ENCODE data around the gene KRTAP10-9. TPM values are rescaled to one million over a fixed set of nuclear protein-coding genes. Genes with fewer than 3 reads are reported as not detected.
"Not testable (repeated sequence)": the region's sequence is repeated elsewhere in the genome, so short reads cannot be mapped to it uniquely, and the experiment has no call there.

The KRTAP10-9 gene
- total and polyA plus RNA-seq, 4 donors = not detected

GRCh38 chr21:44579833-44580144, 47.1 kb upstream of the KRTAP10-9 start:
- H3K4me1 ChIP-seq (ENCODE audit: control insufficient read depth in 5 of 5, insufficient read depth in 5 of 5, low read length in 5 of 5) = no peaks in the 10 kb centered on the region
- peaks cover 0 to 36% (median 5%) of the 10 kb centered on the region in 4 donors for H3K9me3 ChIP-seq (ENCODE audit: control insufficient read depth in 4 of 4, insufficient read depth in 3 of 4, low read length in 3 of 4)
- TF ChIP-seq CTCF (IDR thresholded peaks at IDR 0.05; ENCODE audit: control extremely low read depth, extremely low read depth) = no peak
- no peaks in the 10 kb centered on the region for H3K36me3 ChIP-seq (ENCODE audit: control insufficient read depth in 4 of 4, insufficient read depth in 4 of 4, low read length in 4 of 4)
- H3K27me3 ChIP-seq (ENCODE audit: control insufficient read depth in 3 of 3, insufficient read depth in 3 of 3, low read length in 2 of 3) = peaks cover 2 to 6% (median 6%) of the 10 kb centered on the region in 3 donors
- no peak for ATAC-seq (ENCODE audit: insufficient read depth, low FRiP score)
- H3K9ac ChIP-seq (ENCODE audit: insufficient read depth in 1 of 2, low read length in 2 of 2) = no peak overlapping the region
- WGBS, 2 donors = 75% methylated on average over 7 of the region's 7 CpGs
- DNase-seq = no peak
- no peak overlapping the region for H3K27ac ChIP-seq (ENCODE audit: low read depth in 1 of 2, low read length in 1 of 2)
- H3K4me3 ChIP-seq = no peak overlapping the region

- H3K27me3 ChIP-seq (ENCODE audit: control insufficient read depth in 3 of 3, insufficient read depth in 3 of 3, low read length in 2 of 3); ATAC-seq (ENCODE audit: insufficient read depth, low FRiP score); H3K36me3 ChIP-seq (ENCODE audit: control insufficient read depth in 4 of 4, insufficient read depth in 4 of 4, low read length in 4 of 4); H3K9ac ChIP-seq (ENCODE audit: insufficient read depth in 1 of 2, low read length in 2 of 2); H3K4me3 ChIP-seq; H3K4me1 ChIP-seq (ENCODE audit: control insufficient read depth in 5 of 5, insufficient read depth in 5 of 5, low read length in 5 of 5); DNase-seq; H3K27ac ChIP-seq (ENCODE audit: low read depth in 1 of 2, low read length in 1 of 2): not testable (repeated sequence)
- H3K9me3 ChIP-seq (ENCODE audit: control insufficient read depth in 4 of 4, insufficient read depth in 3 of 4, low read length in 3 of 4) = peaks cover 0 to 36% (median 5%) of the 10 kb centered on the region in 4 donors
- WGBS, 2 donors = 41 to 44% methylated on average over 18 to 19 of the region's 19 CpGs
These were observed 46.6 kb upstream of the KRTAP10-9 start, which contains the start of gene KRTAP10-5 for GRCh38 chr21:44580231-44580821. KRTAP10-5 (minus strand) TSS chr21:44580604; CDS start chr21:44580578, 26 bp downstream.

GRCh38 chr21:44581158-44581557, 45.7 kb upstream of the KRTAP10-9 start:
- Histone ChIP-seq H3K27ac (ENCODE audit: low read depth in 1 of 2, low read length in 1 of 2) (no peak overlapping the region), H3K27me3 (ENCODE audit: control insufficient read depth in 3 of 3, insufficient read depth in 3 of 3, low read length in 2 of 3) (peaks cover 2 to 6% (median 6%) of the 10 kb centered on the region in 3 donors), H3K36me3 (ENCODE audit: control insufficient read depth in 4 of 4, insufficient read depth in 4 of 4, low read length in 4 of 4) (no peaks in the 10 kb centered on the region), H3K4me1 (ENCODE audit: control insufficient read depth in 5 of 5, insufficient read depth in 5 of 5, low read length in 5 of 5) (no peaks in the 10 kb centered on the region), H3K9ac (ENCODE audit: insufficient read depth in 1 of 2, low read length in 2 of 2) (no peak overlapping the region), H3K9me3 (ENCODE audit: control insufficient read depth in 4 of 4, insufficient read depth in 3 of 4, low read length in 3 of 4) (peaks cover 0 to 35% (median 5%) of the 10 kb centered on the region in 4 donors), H3K4me3 (no peak overlapping the region)
- ATAC-seq (ENCODE audit: insufficient read depth, low FRiP score) = no peak
- no peak for DNase-seq
- WGBS, 2 donors = 85 to 87% methylated on average over 3 of the region's 3 CpGs
- no peak for TF ChIP-seq CTCF (IDR thresholded peaks at IDR 0.05; ENCODE audit: control extremely low read depth, extremely low read depth)

- H3K27ac ChIP-seq (ENCODE audit: low read depth in 1 of 2, low read length in 1 of 2) = no peak overlapping the region
- H3K4me1 ChIP-seq (ENCODE audit: control insufficient read depth in 5 of 5, insufficient read depth in 5 of 5, low read length in 5 of 5) = no peaks in the 10 kb centered on the region
- peaks cover 2 to 6% (median 6%) of the 10 kb centered on the region in 3 donors for H3K27me3 ChIP-seq (ENCODE audit: control insufficient read depth in 3 of 3, insufficient read depth in 3 of 3, low read length in 2 of 3)
- ATAC-seq (ENCODE audit: insufficient read depth, low FRiP score) (no peak), DNase-seq (no peak)
- H3K9ac ChIP-seq (ENCODE audit: insufficient read depth in 1 of 2, low read length in 2 of 2) = no peak overlapping the region
- WGBS, 2 donors = 76% methylated on average over 15 of the region's 15 CpGs
- TF ChIP-seq CTCF (IDR thresholded peaks at IDR 0.05; ENCODE audit: control extremely low read depth, extremely low read depth) = no peak
- H3K36me3 ChIP-seq (ENCODE audit: control insufficient read depth in 4 of 4, insufficient read depth in 4 of 4, low read length in 4 of 4) = no peaks in the 10 kb centered on the region
- peaks cover 0 to 35% (median 4%) of the 10 kb centered on the region in 4 donors for H3K9me3 ChIP-seq (ENCODE audit: control insufficient read depth in 4 of 4, insufficient read depth in 3 of 4, low read length in 3 of 4)
- H3K4me3 ChIP-seq = no peak overlapping the region
These were observed 44.8 kb upstream of the KRTAP10-9 start for GRCh38 chr21:44582055-44582454.

Data from lung (tissue), 12 donors.